ENCODE results near the gene C9orf78.

The C9orf78 gene

GRCh38 chr9:129826759-129827158, 8.3 kb downstream of the C9orf78 start:
- TF ChIP-seq Cebpa-rat (IDR thresholded peaks at IDR 0.05) = no peak
- H3K27ac ChIP-seq = no peak overlapping the region
- no peaks in the 10 kb centered on the region for H3K27me3 ChIP-seq
- H4K20me1 ChIP-seq = peaks cover 8% of the 10 kb centered on the region
- H3K9ac ChIP-seq = no peak overlapping the region
- H3K9me3 ChIP-seq = no peaks in the 10 kb centered on the region
- peaks cover 31% of the 10 kb centered on the region for H3K4me1 ChIP-seq
- H3K4me2 ChIP-seq = no peak overlapping the region
- H3K4me3 ChIP-seq = no peak overlapping the region
- H3K36me3 ChIP-seq = peaks cover 67% of the 10 kb centered on the region

- no peaks in the 10 kb centered on the region for H3K9me3 ChIP-seq
- H3K4me1 ChIP-seq = peaks cover 31% of the 10 kb centered on the region
- no peaks in the 10 kb centered on the region for H3K27me3 ChIP-seq
- H3K4me2 ChIP-seq = no peak overlapping the region
- no peak for TF ChIP-seq Cebpa-rat (IDR thresholded peaks at IDR 0.05)
- no peak overlapping the region for H3K9ac ChIP-seq
- no peak overlapping the region for H3K4me3 ChIP-seq
- H3K27ac ChIP-seq = no peak overlapping the region
- peaks cover 67% of the 10 kb centered on the region for H3K36me3 ChIP-seq
- peaks cover 8% of the 10 kb centered on the region for H4K20me1 ChIP-seq
These were observed 8.7 kb downstream of the C9orf78 start for GRCh38 chr9:129826344-129826743.

- H3K27ac ChIP-seq = peak within 1 kb of the TSS; percentile 86
- H3K4me1 ChIP-seq = peaks cover 31% of the 10 kb centered on the region
- no peaks in the 10 kb centered on the region for H3K9me3 ChIP-seq
- H3K9ac ChIP-seq = peak within 1 kb of the TSS; percentile 88
- H4K20me1 ChIP-seq = peaks cover 17% of the 10 kb centered on the region
- peak within 1 kb of the TSS; percentile 94 for H3K4me2 ChIP-seq
- peak within 1 kb of the TSS; percentile 80 for H3K4me3 ChIP-seq
- H3K27me3 ChIP-seq = no peaks in the 10 kb centered on the region
- H3K36me3 ChIP-seq = peaks cover 67% of the 10 kb centered on the region
- no peak for TF ChIP-seq Cebpa-rat (IDR thresholded peaks at IDR 0.05)
These were observed 11.0 kb downstream of the C9orf78 start, which contains the start of gene TOR1A for GRCh38 chr9:129823935-129824601. Gene TOR1A, minus strand, starts transcription at chr9:129824136. Its CDS starts 51 bp downstream, at chr9:129824085.

- Histone ChIP-seq H3K36me3 (peaks cover 67% of the 10 kb centered on the region), H4K20me1 (peaks cover 20% of the 10 kb centered on the region), H3K9me3 (no peaks in the 10 kb centered on the region), H3K27ac (peak overlapping the region; percentile 86), H3K4me2 (peak overlapping the region; percentile 94; the same call in 1 of the 2 replicates), H3K4me1 (peaks cover 27% of the 10 kb centered on the region), H3K27me3 (no peaks in the 10 kb centered on the region), H3K4me3 (peak overlapping the region; percentile 80), H3K9ac (peak overlapping the region; percentile 88)
- TF ChIP-seq Cebpa-rat (IDR thresholded peaks at IDR 0.05) = no peak
These were observed 11.5 kb downstream of the C9orf78 start for GRCh38 chr9:129823542-129823934.

- TF ChIP-seq Cebpa-rat (IDR thresholded peaks at IDR 0.05) = no peak
- H3K27me3 ChIP-seq = no peaks in the 10 kb centered on the region
- peak overlapping the region; percentile 81 for H3K9ac ChIP-seq
- peaks cover 26% of the 10 kb centered on the region for H4K20me1 ChIP-seq
- H3K4me2 ChIP-seq = peak overlapping the region; percentile 94
- H3K4me1 ChIP-seq = peaks cover 22% of the 10 kb centered on the region
- no peaks in the 10 kb centered on the region for H3K9me3 ChIP-seq
- H3K27ac ChIP-seq = peak overlapping the region; percentile 60; the same call in 1 of the 2 replicates
- H3K4me3 ChIP-seq = peak overlapping the region; percentile 80
- H3K36me3 ChIP-seq = peaks cover 67% of the 10 kb centered on the region
These were observed 12.1 kb downstream of the C9orf78 start for GRCh38 chr9:129822898-129823541.

- Histone ChIP-seq H3K4me3 (no peak overlapping the region), H3K4me2 (no peak overlapping the region), H4K20me1 (peaks cover 68% of the 10 kb centered on the region), H3K9ac (no peak overlapping the region), H3K9me3 (no peaks in the 10 kb centered on the region), H3K27me3 (no peaks in the 10 kb centered on the region), H3K4me1 (peaks cover 7% of the 10 kb centered on the region), H3K27ac (no peak overlapping the region), H3K36me3 (peaks cover 99% of the 10 kb centered on the region)
- TF ChIP-seq Cebpa-rat (IDR thresholded peaks at IDR 0.05) = no peak
These were observed 18.3 kb downstream of the C9orf78 start for GRCh38 chr9:129816501-129817435.

- Histone ChIP-seq H3K36me3 (peaks cover 99% of the 10 kb centered on the region), H3K27ac (no peak overlapping the region)
These were observed 19.8 kb downstream of the C9orf78 start for GRCh38 chr9:129815278-129815677.

GRCh38 chr9:129814432-129815223, 20.4 kb downstream of the C9orf78 start:
- H3K36me3 ChIP-seq = peaks cover 99% of the 10 kb centered on the region
- H3K4me3 ChIP-seq = no peak overlapping the region
- TF ChIP-seq Cebpa-rat (IDR thresholded peaks at IDR 0.05) = no peak
- H3K4me2 ChIP-seq = no peak overlapping the region
- no peak overlapping the region for H3K9ac ChIP-seq
- H3K27ac ChIP-seq = no peak overlapping the region
- H3K4me1 ChIP-seq = peaks cover 13% of the 10 kb centered on the region
- H3K27me3 ChIP-seq = no peaks in the 10 kb centered on the region
- H3K9me3 ChIP-seq = no peaks in the 10 kb centered on the region
- H4K20me1 ChIP-seq = peaks cover 86% of the 10 kb centered on the region

More at GRCh38 chr9:129815278-129815677, 19.8 kb downstream of the C9orf78 start:
- Histone ChIP-seq H3K4me1 (peaks cover 7% of the 10 kb centered on the region), H3K9me3 (no peaks in the 10 kb centered on the region), H4K20me1 (peaks cover 83% of the 10 kb centered on the region), H3K4me2 (no peak overlapping the region), H3K9ac (no peak overlapping the region), H3K4me3 (no peak overlapping the region), H3K27me3 (no peaks in the 10 kb centered on the region)
- TF ChIP-seq Cebpa-rat (IDR thresholded peaks at IDR 0.05) = no peak

- H3K27me3 ChIP-seq = no peaks in the 10 kb centered on the region
- no peak overlapping the region for H3K9ac ChIP-seq
- H4K20me1 ChIP-seq = peaks cover 88% of the 10 kb centered on the region
- TF ChIP-seq Cebpa-rat (IDR thresholded peaks at IDR 0.05) = no peak
- no peak overlapping the region for H3K4me2 ChIP-seq
- H3K27ac ChIP-seq = no peak overlapping the region
- no peak overlapping the region for H3K4me3 ChIP-seq
- no peaks in the 10 kb centered on the region for H3K9me3 ChIP-seq
- peaks cover 99% of the 10 kb centered on the region for H3K36me3 ChIP-seq
- H3K4me1 ChIP-seq = peaks cover 22% of the 10 kb centered on the region
These were observed 21.4 kb downstream of the C9orf78 start for GRCh38 chr9:129813661-129814060.
